NK-92 (cell line): ENCODE data around the gene RTP3.

ENCODE experiments used
- DNase-seq: peaks from one replicate; lab custom pipeline; 2025; ENCODE audit not compliant: unreplicated experiment; lab: John Stamatoyannopoulos, UW

RTP3 gene

GRCh38 chr3:46497556-46498265 lies at the start of gene RTP3:
RTP3 (plus strand) TSS chr3:46497976; CDS start chr3:46498063, 87 bp downstream.
- DNase-seq = no peak

DNA sequence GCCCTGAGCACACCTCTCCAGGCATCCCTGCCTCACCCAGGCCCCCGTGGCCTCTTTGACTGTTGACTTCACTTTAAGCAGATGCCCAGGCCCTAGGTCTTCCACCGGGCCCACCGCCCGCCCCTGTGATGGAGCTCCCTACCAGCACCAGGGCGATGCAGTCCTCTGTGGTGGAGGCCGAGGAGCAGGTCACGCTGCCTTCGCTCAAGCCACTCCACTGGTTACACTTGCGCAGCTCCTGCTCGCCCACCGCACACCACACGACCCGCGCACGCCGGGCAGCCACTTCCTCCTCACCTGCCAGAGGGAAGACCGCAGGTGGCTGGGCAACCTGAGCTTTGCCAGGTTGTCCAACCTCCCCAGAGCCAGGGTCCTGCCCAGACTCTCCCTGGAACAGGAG lies 49.1 kb upstream of the RTP3 start:
- DNase-seq = no peak

DNA sequence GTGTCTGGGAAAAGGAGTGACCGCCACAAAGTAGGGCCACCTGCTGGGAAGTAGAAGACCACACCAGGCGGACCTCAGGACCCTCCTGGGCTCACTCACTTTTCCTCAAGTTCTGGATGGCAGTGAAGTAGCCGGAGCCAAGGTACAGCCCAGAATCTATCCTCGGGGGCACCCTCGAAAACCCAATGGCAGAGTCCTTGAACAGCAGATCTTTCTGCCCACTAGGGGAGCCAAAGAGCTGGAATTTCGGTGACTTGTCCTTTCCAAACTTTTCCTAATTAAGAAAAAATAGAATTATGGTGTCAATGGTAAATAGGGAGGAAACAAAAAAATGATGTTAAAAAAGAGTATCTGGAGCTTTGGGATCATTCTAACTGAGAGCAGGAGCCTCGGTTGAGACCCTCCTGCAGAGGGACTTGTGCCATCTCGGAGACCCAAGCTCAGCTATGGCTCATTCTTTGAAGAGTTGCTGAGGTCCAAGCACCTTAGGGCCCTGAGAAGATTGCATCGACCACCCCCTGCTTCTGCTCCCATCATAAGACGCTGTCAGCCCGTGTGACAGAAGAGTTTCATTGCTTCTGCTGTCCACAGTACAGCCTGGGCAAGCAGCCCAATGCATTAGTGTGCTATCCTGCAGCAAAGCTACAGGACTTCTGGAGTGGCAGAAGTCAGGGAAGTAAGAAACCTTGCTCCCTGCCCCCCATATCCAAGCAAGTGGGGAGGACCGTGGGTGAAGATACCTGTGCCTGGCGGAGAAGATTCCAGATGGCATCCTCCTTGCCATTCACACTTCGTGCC lies 47.8 kb upstream of the RTP3 start:
- DNase-seq = no peak

DNA sequence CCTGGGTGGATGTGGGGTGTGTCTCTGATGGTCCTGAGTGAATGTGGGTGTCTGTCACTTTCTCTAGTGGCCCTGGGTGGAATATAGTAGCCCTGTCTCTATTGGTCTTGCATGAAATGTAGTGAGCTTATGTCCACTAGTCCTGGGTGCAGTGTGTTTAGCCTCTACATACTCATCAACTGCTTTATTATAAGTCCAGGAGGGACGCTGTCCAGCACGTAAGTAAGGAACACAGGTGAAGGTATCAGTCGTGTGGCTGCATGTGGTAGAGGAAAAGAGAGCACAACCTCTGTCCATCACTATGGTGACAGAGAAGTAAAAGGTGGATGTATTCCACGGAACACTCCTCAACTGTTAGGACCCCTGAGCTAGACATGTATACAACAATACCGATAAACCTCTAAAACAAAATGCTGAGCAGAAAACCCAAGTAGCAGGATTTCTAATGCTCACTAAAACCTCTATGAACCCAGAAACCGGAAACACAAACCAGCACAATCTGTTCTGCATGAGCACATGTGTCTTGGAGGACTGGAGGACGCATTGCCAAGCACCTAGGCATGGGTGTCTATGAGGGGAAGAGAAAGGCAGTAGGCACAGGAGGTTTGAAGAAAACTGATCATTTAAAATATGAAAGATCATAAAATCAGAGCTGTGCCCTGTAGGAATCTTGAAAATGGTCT lies 44.1 kb upstream of the RTP3 start:
- DNase-seq = no peak

DNA sequence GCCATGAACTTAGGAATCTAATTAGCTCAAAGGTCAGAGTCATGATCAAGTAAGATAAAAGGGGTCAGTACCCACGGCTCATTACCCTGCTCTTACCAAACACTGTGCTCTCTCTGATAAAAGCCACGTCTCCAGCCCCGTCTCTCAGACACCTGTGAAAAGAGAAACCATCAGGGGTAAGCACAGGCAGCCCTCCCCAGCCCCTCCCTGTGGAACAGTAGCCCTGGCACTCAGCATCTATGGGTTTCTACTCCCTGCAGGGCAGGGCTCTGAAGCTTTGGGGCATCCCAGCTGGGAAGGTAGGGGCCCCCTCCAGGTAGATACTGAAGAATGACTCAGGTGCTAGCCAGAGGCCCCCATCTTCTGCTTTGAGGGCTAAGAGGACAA lies 43.6 kb upstream of the RTP3 start:
- DNase-seq = no peak

GRCh38 chr3:46454606-46455005 lies 43.2 kb upstream of the RTP3 start:
- no peak for DNase-seq

GRCh38 chr3:46455231-46456115 lies 42.3 kb upstream of the RTP3 start:
- no peak for DNase-seq

- no peak for DNase-seq
These were observed 41.7 kb upstream of the RTP3 start for GRCh38 chr3:46456118-46456517.

GRCh38 chr3:46460051-46460450 lies 37.7 kb upstream of the RTP3 start:
- no peak for DNase-seq

GRCh38 chr3:46462111-46462510 lies 35.7 kb upstream of the RTP3 start:
- no peak for DNase-seq

- no peak for DNase-seq
These were observed 35.3 kb upstream of the RTP3 start for GRCh38 chr3:46462511-46462910.

GRCh38 chr3:46463120-46463867 lies 34.5 kb upstream of the RTP3 start:
- no peak for DNase-seq

GRCh38 chr3:46463868-46464241 lies 33.9 kb upstream of the RTP3 start:
- no peak for DNase-seq

GRCh38 chr3:46464326-46465195 lies 33.2 kb upstream of the RTP3 start, which contains the start of gene LTF:
LTF (minus strand) TSS chr3:46464905; CDS start chr3:46464867, 38 bp downstream.
- DNase-seq = no peak

DNA sequence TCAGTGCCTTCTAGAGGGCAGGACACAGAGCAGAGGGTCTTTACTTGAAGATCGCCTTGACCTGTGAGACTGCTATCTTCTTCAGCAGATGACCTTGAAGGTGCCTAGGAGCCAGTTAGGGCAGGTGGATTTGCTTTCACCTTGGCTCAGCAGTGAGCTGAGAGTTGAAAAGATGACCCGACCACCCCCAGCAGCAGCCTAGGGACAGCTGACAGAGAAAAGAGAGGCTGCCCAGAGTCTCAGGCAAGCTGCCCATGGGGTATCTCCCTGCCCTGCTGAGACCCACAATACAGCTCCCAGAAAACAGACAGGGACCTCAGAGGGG lies 32.6 kb upstream of the RTP3 start:
- no peak for DNase-seq

DNA sequence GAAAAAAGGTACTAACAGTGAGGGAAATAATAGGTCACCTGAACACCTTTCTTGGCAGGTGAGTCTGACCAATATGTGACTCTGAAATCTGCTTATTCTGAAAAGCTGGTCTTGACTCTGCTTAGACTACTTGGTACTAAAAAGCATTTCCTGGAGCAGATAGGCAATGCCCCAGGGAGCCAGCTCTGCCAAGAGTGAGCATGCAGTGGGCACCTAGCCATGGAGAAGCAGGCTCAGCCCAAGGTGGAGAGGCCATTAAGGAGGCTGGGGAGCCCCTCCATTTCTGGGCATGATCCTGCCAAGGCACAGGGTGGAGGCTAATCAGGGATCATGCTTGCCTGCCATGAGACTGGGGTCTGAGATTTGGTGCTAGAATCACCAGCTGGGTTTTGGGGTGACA lies 31.5 kb upstream of the RTP3 start:
- DNase-seq = no peak

- no peak for DNase-seq
These were observed 30.8 kb upstream of the RTP3 start for GRCh38 chr3:46466871-46467403.

DNA sequence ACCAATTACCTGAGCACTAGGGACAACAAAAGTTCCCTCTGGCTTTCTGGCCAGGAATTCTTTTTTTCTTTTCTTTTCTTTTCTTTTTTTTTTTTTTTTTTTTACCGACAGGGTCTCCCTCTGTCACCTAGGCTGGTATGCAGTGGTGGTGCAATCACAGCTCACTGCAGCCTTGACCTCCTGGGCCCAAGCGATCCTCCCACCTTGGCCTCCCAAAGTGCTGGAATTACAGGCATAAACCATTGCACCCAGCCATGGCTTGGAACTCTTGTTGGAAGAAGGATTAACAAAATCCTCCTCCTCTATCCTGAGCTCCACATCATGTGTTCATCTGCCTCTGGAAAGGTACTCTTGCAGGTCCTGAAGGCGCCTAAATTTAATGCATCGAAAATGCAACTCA lies 30.2 kb upstream of the RTP3 start:
- no peak for DNase-seq
